Fibroblast of the conjunctiva (primary cell): ENCODE measurements around the gene EGFL7.

ENCODE experiments used
- DNase-seq: peaks from one replicate; pipeline ENCODE4 v3.0.0-alpha.2; 2010; ENCODE audit warnings: low read depth

Gene EGFL7

DNA sequence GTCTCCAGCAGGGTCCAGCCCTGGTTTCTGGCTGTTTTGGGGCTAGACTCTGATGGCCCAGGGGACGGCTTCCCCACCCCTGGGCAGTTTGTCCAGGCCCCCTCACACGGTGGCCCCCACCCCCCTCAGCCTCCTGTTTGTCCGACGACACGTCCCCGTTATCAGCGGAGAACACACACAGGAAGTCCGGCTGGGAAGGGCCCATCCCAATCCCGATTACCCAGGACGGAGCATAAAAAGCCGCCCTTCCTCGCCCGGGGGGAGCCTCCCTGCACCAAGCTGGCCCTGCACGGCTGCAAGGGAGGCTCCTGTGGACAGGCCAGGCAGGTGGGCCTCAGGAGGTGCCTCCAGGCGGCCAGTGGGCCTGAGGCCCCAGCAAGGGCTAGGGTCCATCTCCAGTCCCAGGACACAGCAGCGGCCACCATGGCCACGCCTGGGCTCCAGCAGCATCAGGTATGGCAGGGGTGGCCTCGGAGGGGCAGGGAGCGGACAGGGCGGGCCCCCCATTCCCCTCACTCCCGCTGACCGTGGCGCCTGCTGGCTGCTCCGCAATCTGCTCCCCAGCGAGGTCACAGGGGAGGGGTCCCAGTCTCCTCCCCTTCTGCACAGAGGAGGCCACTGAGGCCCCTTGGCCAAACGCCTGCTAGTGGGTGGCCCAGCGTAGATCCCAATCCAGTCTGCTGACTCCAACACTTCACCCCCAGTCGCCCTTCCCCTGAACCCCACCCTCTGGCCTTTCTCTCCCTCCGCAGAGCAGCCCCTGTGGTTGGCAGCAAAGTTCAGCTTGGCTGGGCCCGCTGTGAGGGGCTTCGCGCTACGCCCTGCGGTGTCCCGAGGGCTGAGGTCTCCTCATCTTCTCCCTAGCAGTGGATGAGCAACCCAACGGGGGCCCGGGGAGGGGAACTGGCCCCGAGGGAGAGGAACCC lies at the start of gene EGFL7:
TSS of gene EGFL7 (plus strand) at position 261 of the 926 bp plus-strand sequence. CDS start 5,367 bp downstream, outside the sequence.
- DNase-seq = no peak

DNA sequence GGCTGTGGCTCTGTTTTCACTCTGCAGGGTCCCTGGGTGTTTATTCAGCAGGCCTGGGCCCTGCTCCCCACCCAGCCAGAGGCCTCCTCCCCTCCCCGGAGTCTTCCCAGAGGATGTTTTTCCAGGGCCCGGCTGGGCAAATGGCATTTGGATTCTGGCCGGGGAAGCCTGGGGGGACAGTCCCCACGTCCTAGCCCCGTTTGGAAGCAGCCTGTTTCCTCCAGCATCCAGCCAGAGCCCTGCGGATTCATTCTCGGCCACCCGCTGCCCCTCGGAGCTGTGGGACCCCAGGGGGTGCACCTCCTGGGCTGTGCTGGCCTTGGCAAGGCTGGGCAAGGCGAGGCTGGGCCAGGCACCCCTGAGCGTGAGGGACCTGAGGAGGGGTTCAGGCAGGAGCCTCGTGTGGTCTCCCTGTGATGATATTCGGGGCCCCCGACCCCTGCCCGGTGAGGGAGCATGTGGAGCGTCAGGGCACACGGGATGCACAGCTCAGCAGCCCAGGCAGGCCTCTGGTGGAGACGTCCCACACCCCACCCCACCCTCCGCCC lies 48.8 kb upstream of the EGFL7 start:
- DNase-seq = no peak

DNA sequence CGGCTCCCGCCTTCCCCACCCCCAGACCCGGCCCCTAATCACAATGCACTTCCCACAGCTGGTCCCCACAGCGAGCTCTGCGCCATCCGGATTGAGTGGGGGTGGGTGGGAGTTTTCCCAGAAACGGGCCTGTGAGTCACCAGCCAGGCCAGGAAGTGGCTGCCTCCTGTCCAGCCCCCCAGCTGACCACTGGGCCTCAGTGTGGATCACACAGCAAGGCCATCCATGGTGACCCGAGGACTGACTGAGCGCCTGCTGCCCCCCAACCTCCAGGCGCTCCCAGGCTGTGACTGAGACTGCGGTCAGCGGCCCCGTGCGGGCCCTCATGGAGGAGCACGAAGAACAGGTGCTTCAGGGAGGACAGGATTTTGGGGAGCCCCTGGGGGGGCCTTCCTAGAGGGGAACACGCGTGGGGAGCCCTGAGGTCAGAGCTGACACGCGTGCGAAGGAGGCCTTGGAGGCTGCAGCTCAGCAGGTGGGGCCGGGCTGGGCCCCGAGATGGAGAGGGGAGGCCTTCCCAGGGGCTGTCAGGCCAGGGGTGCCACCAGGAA lies 48.3 kb upstream of the EGFL7 start:
- DNase-seq = peak; percentile 12

DNA sequence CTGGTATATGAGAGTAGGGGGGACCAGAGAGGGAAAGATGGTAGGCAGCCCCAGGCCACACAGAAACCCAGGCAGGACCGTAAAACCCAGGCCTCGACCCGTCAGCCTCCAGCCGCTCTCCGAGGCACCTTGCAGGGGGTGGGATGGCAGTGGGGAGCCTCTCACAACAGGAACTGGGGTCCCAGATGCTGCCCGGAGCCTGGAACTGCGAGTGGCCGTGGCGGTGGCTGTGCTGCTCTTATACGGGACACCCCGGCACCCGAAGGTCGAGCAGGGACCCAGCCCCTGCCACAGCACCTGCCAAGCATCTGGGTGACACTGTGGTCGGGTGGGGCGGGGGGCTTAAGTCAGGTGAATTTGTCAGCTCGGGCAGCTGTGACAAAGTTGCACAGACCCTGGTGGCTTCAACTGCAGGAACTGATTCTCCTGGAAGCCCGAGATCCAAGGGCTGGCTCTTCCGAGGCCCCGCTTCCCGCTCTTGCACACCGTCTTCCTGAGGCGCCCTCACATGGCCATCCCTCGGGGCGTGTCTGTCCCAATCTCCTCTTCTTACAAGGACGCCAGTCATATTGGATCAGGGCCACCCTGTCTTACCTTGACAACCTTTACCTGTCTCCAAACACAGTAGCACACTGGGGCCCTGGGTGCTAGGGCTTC lies 47.6 kb upstream of the EGFL7 start:
- DNase-seq = no peak

DNA sequence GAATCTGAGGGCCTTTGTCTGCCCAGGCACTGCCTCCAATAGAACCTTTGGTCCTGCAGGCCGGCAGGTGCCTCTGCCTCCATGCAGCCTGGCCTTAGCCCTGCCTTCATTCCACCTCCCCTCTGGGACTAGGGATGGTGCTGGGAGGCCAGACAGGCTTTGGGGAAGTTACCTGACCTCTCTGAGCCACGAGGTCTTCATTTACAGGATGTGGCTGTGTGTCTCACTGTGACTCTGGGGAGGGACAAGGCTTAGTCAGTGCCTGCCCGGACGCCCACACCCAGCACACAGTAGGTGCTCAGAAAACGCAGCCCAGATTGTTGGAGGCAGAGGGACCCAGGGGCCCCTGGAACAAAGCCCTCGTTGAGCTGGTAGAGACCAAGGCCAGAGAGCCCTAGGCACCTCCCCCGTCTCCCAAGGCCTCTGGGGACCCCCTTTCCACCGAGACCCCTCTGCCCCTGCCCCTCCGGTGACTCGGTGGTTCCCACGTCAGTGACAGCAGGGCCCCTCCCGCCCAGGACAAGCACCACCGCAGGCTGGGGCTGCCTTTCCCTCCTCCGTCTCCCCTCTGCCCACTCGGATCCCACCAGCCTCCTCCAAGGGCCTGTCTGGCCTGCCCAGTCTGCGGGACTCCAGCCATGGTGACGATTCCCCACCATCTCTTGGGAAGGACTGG lies 46.9 kb upstream of the EGFL7 start:
- DNase-seq = no peak

DNA sequence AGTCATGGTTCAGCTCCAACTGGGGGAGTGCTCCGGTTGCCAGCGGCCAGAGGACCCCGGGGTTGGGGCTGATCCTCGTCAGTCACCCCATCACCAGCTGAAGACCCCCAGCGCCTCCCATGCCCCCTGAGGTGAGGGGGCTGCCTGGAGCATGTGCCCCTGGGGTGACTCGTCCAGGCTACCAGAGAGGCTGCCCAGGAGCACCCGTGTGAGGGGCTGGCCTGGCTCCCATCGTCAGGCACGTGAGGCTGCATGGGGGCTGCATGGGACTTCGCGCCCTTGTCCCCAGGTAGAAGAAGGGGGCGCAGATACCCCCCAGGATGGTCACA lies 46.4 kb upstream of the EGFL7 start:
- DNase-seq = no peak

DNA sequence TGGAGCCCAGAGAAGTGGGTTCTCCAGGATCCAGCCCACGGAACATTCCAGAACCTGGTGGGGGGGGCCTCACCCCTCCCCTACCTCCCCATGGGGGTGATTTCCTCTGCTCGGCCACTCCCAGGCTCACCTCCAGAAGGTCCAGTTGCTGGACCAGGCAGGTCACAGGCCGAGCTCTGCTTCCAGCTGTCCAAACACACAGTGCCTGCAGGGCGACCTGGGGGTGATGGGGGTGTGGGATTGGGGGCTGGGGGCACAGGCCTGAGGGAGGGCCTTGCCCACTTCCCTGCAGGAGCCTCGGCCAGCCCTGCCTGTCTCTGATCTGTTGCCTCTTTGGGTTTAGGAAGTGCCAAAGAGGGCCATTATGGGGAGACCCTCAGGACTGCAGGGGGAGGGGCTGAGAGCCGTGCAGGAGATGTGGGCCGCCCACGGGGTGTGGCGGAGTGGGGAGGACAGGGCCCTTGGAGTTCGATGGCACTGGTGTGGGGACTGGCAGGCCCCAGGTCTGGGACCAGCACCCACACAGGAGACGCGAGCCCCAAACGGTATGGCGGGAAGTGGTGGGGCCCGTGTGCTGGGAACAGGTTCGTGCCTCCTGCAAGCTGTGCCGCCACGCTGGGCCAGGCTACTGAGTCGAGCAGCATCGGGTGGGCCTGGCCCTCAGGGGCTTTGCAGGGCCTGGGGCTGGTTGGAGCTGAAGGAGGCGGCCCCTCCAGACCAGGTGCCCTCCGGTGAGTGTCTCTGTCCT lies 45.6 kb upstream of the EGFL7 start:
- DNase-seq = no peak

DNA sequence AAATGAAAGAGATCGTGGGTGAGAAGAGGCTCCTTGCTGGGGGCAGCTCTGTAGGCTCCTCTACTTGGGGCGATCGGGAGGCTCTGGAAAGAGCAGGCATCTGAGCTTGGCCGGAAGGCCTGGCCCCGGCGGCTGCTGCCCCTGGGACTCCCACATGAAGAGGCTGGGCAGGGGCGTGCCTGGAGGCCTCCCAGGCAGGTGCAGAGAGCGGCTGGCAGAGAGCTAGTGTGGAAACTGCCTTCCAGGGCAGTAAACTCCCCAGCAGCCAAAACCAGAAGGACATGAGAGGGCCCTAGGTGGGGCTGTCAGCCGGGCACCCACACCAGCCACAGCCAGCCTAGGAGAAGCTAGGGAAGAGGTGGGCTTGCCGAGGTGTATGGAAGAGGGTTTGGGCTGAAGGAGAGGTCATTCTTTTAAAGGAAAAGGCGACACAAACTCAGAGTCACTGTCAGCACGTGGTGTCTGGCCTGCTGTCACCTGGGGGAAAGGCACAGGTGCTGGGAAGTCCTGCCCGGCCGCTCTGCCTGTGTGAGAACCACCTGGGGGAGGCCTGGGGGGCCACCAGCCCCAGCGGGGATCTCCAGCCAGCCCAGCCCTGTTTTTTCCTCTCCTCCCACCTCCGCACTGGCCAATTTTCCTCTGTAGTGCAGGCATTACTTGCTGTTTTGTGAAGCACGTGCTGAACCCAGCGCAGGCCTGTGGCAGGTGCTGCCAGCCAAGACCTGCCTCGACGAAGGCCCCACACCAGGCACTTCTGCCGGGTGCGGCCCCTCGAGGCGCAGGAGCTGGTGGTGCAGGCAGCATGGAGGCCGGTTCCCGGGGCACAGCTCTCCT lies 44.8 kb upstream of the EGFL7 start:
- DNase-seq = no peak

DNA sequence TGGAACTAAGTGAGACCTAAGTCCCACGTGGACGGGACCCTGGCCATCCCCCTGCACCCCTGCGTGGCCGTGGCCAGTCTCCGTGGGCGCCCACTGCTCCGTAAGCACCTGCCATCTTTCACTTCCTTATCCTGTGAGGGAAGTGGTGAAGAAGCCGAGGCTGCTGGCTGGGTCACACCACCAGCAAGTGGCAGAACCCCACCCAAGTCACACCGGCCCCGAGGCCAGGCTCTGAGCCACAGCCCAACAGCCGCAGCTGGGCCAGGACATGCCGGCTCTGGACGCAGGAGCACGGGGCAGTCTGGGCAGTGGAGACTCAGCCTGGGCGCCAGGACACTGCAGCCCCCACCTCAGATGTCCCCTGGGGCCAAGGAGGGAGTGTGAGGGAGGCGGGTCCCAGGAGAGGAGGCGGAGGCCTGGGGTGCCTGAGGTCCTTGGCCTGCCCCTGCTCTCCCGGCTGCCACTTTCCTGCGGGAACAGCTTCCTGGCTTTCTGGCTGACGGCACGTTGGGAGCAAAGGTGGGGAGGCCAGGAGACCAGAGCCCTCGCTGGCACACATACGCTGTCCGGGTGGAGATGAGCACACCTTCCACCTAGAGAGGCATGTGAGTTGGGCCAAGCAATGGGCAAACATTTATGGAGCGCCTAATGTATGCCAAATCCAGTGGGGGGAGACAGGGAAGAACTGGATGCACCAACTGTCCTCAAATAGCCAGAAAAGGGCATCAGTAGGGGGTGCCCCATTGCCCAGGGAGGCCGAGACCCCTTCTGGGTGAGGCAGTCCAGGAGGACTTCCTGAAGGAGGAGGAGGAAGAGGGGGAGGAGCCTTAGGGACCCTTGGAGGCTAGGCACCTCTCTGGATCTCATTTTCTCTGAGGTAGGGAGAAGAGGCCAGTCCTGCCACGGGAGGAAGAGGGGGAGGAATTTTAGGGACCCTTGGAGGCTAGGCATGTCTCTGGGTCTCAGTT lies 43.9 kb upstream of the EGFL7 start:
- DNase-seq = no peak

DNA sequence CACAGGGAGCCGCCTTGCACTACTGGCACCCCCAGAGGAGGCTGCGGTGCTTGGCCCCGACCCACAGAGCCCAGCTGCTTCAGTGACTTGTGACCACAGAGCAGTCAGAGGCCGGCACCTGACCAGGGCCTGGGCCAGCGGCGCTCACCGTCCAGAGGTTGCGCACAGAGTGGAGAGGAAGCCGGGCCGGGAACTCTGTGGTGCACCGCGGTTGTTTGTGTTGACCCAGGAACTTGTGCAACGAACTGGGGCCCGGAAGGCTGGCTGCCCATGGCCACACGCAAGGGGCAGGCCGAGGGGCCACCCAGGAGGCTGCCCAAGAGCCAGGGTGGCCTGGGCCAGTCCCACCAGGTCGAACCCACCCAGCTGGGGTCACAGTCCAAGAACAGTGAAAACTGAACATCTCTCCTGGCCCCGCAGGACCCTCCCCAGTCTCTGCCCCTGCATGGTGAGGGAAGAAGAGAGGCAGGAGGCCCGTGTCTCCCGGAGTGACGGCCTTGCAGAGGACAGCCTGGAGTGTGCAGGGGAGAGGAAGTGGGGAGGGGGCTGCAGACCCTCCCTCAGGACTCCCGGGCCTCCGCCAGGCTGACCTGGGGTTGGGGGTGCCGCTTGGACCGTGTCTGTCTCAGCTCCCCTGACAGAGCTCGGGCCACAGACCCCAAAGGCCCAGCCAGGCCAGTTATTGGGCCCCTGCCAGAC lies 42.8 kb upstream of the EGFL7 start:
- no peak for DNase-seq

DNA sequence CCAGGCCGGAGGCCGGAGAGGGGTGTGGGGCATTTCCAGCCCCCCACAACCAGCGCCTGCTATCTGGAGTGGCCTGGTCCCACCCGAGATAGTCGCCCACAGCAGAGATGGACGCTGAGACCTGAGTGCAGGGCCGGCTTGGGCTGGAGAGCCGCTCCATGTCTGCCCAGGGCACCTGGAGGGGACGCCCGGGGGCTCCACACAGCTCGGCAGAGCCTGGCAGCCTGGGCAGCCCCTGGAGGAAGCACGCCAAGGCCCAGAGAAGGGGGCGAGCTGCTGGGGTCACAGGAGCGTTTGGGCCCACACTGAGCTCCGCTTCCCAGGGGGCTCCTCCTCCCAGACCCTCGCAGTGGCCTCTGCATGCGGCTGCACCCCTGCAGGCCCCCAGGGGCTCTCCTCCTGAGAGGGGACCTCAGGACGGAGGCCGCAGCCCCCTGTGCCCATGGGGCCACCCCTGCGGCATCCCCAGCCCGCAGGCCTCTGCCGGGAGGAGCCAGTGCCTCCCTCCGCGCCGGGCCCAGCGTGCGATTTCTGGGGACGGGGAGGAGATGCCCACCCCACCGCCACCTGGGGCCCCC lies 42.2 kb upstream of the EGFL7 start:
- DNase-seq = no peak

DNA sequence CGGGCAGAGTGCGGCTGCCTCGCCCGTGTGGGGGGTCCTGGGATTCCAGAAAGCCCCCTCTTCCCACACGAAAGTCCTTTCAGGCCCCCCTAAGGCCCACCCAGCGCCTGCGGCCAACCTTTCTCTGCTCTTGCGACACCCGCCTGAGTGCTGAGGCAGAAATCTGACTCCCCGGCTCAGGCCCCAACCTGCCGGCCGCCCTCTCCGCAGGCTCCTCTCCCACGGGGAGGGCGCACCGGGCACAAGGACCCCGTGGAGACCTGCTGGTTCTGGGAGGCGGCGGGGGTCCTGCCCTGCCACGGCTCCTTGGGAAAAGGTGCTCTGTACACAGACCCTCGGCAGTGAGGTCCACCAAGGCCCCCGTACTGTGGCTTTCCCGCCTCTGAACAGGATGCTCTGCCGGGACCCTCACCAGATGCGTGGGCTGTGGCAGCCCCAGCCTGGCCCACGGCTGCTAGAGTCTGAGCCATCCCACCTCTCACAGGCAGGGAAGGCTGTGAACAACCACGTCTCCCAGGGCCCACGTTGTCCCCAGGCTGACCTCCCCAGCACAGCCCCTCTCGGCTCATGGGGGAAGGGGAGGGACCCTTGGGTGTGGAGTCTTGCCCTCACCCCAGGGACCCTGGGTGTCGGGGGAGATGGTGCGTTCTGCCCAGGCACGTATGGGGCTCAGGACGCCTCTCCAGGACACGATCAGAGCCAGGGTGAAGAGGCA lies 41.5 kb upstream of the EGFL7 start:
- no peak for DNase-seq

DNA sequence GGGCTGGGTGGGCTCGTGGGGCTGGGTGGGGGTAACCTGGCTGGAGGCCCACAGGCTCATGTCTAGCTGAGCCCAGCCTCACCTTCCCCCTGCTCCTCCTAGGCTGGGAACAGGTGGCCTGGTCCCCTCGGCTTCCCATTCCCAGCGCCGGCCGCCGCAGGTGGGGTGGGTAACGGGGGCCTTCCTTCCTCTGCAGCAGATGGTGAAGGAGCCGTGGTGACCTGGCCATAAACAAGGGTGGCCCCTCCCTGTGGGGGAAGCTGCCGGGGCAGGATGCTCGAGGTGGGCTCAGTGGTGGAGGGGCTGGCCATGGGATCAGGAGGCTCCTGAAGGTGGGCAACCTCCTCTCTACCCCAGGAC lies 41.0 kb upstream of the EGFL7 start:
- no peak for DNase-seq

DNA sequence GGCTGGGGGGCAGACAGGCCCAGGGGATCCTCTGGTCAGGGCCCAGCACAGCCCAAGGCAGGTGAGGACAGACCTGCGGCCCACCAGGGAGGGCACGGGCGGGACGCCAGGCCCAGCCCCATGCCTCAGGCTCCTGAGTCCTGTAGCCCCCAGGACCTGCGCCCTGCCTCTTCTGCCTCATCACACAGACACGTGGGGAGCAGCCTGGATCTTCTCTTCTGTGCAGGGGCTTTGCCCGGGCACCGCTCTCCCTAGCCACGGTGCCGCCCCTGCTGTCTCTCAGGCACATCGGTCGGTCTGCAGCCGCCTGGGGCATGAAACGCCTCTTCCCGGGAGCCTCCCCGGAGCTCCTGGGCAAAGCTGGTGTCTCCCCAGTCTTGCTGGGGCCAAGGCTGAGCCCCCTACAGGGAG lies 40.2 kb upstream of the EGFL7 start:
- no peak for DNase-seq

DNA sequence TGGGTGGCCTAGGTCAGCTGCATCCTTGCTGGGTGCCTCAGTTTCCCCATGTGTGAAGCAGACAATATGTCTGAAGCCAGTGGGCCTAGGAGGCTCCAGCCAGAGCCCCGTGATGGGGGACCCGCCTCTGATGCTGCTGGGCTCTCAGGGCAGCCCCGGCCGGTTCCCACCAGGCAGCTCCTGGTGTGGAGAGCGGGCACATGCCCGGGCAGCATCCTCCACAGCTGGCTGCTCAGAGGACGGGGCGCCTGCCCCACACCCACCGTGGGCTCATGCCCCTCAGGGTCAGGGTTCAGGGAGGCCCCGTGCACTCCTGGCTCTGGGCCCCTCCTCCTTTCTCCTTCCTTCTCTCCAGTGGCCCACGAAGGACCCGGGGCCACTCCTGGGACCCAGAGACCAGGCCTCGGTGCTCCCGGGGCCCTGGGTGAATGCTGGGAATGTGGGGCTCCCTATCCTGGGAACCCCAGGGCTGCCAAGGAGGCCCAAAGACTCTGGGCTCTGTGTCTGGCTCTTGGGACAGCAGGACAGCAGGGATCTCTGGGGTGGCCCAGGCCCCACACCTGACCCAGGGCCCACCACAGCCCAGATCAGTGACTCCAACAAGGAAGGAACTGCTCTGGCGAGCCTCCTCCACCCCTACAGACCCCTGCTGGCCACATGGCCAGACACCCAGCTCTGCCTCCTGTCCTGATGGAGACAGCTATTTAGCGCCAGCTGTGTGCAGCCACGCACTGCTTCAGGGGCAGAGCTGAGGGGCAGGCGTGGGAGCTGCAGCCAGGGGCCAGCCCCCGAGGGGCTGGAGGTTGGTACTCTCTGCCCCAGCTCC lies 39.5 kb upstream of the EGFL7 start:
- no peak for DNase-seq

DNA sequence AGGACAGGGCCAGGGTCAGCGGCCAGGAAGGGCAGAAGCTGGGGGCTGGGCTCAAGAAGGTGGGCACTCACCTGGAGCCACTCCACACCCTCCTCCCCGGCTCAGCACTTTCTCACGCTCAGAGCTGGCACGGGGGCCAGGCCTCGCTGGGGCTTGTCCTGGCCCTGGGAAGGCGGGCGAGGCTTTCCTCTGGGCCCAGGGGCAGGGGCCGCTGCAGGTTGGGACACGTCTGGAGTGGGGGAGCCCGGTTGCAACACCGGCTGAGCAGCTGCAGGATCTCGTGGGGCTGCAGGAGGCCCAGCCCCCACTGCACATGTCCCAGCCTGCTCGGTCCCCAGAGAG lies 38.9 kb upstream of the EGFL7 start:
- no peak for DNase-seq
